ENCODE data around the gene MYO3B. TPM values are rescaled to one million over a fixed set of nuclear protein-coding genes. Genes with fewer than 3 reads are reported as not detected.

Gene MYO3B
- total and polyA plus RNA-seq, 2 donors (not counting 3 experiments of a cell fraction or from before 2014, with no cell fraction given) = 0.03 TPM; not detected in 1

DNA sequence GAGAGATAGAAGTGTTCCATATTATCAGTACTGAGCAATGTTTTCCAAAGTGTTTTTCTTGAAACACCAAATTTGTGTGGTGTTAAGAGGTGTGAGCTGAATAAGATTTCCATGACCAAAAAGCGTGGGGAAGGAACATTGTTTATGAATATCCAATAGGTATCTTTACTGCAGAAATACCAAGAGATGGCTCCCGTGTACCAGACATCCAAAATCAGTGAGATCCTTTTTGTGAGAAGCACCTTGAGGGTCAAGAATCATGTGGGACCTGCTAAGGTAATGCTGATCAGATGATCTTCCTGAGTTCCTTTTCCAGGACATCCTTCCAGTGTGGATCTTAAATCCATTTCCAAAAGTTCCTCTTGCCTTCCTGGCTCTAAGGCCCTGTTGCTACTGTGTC is 246.0 kb downstream of the MYO3B start:
- H2AFZ ChIP-seq (ENCODE audit: low read depth, low read length) = no peak overlapping the region
- no peak overlapping the region for H3K27ac ChIP-seq (ENCODE audit: insufficient read depth, low read depth, low read length)
- no peaks in the 10 kb centered on the region for H3K4me1 ChIP-seq (ENCODE audit: control insufficient read depth, extremely low read depth, insufficient read depth, low read length)
- H3K9me3 ChIP-seq (replicated peaks; ENCODE audit: control insufficient read depth, insufficient read depth, low read length) = no peaks in the 10 kb centered on the region
- H3K9ac ChIP-seq (replicated peaks; ENCODE audit: extremely low read depth, insufficient read depth, low read length) = no peak overlapping the region
- no peak overlapping the region for H3K4me2 ChIP-seq (ENCODE audit: insufficient read depth, low read length)
- intact Hi-C loops (cut with micrococcal nuclease) = no loop called here
- BruUV-seq (replicated peaks) = no TSS peak
- no peaks in the 10 kb centered on the region for H4K20me1 ChIP-seq (replicated peaks; ENCODE audit: control insufficient read depth, extremely low read depth, insufficient read depth, low read length)
- H3K27me3 ChIP-seq (ENCODE audit: control insufficient read depth in 2 of 2, insufficient read depth in 2 of 2, low read length in 2 of 2) = peaks cover 3 to 4% of the 10 kb centered on the region in 2 experiments
- dilution Hi-C loops (cut with MboI; ENCODE audit: extremely low pct_ligation_motif_present, low sequenced_read_pairs) = no loop called here
- H3K4me3 ChIP-seq (replicated peaks in 1 of 3; ENCODE audit: insufficient read depth in 1 of 3, low read depth in 1 of 3, low read length in 3 of 3) = no peak overlapping the region
- no peak for FAIRE-seq
- CTCF ChIA-PET = interaction anchor here (1.1 kb wide), 1 partner anchor 15 kb away, joined by 3 read pairs; no protein-coding TSS in a partner anchor
- H3K79me2 ChIP-seq (ENCODE audit: control insufficient read depth, insufficient read depth, low read length) = no peaks in the 10 kb centered on the region
- DNase-seq (ENCODE audit: low read depth, low spot score) = no peak
- H3K36me3 ChIP-seq (ENCODE audit: control insufficient read depth in 2 of 2, extremely low read depth in 1 of 2, insufficient read depth in 2 of 2, low read length in 2 of 2) = no peaks in the 10 kb centered on the region
- TF ChIP-seq MYC (IDR thresholded peaks at IDR 0.05; ENCODE audit: low read depth, low read length) = no peak
- no peaks in the 10 kb centered on the region for H3K9me1 ChIP-seq (replicated peaks; ENCODE audit: control insufficient read depth, extremely low read depth, insufficient read depth, low read length)
- POLR2A ChIA-PET = interaction anchor here (0.7 kb wide), 1 partner anchor 1541 kb away, joined by 3 read pairs; no protein-coding TSS in a partner anchor

DNA sequence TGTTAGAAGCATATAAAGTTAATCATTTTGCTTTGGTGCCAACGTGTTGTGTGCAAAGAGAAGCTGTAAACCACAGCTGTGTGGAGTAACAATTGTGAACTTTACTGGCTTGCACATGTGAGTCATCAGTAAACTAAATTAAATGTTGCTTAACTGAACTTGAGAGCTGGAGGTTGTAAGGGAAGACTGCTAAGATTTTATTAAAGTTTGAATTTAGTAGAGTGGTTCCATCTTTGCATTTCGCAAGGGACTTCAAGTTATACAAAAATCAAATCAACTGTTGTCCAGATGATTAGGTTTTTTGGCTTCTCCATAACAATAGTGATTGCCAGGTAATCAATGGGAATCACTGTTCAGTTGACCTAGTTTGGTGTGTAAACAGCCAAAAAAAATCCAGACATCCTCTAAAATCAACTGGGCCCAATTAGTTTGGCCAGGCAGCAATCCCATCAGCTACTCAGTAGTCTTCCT is 247.4 kb downstream of the MYO3B start:
- Histone ChIP-seq H3K27ac (ENCODE audit: insufficient read depth, low read depth, low read length) (no peak overlapping the region), H3K4me2 (ENCODE audit: insufficient read depth, low read length) (no peak overlapping the region), H3K9me1 (replicated peaks; ENCODE audit: control insufficient read depth, extremely low read depth, insufficient read depth, low read length) (no peaks in the 10 kb centered on the region), H3K36me3 (ENCODE audit: control insufficient read depth in 2 of 2, extremely low read depth in 1 of 2, insufficient read depth in 2 of 2, low read length in 2 of 2) (no peaks in the 10 kb centered on the region), H3K9me3 (replicated peaks; ENCODE audit: control insufficient read depth, insufficient read depth, low read length) (no peaks in the 10 kb centered on the region), H3K4me3 (replicated peaks in 1 of 3; ENCODE audit: insufficient read depth in 1 of 3, low read depth in 1 of 3, low read length in 3 of 3) (no peak overlapping the region), H3K79me2 (ENCODE audit: control insufficient read depth, insufficient read depth, low read length) (no peaks in the 10 kb centered on the region), H3K9ac (replicated peaks; ENCODE audit: extremely low read depth, insufficient read depth, low read length) (no peak overlapping the region), H3K27me3 (ENCODE audit: control insufficient read depth in 2 of 2, insufficient read depth in 2 of 2, low read length in 2 of 2) (peaks cover 1 to 4% of the 10 kb centered on the region in 2 experiments), H4K20me1 (replicated peaks; ENCODE audit: control insufficient read depth, extremely low read depth, insufficient read depth, low read length) (no peaks in the 10 kb centered on the region), H3K4me1 (ENCODE audit: control insufficient read depth, extremely low read depth, insufficient read depth, low read length) (no peaks in the 10 kb centered on the region), H2AFZ (ENCODE audit: low read depth, low read length) (no peak overlapping the region)
- TF ChIP-seq MYC (IDR thresholded peaks at IDR 0.05; ENCODE audit: low read depth, low read length) (no peak), JUN (IDR thresholded peaks at IDR 0.05; ENCODE audit: borderline replicate concordance, insufficient read depth, insufficient read length, low read depth) (no peak), POLR2A (IDR thresholded peaks at IDR 0.05; ENCODE audit: low read depth, low read length) (no peak), FOS (IDR thresholded peaks at IDR 0.05; ENCODE audit: borderline replicate concordance, insufficient read depth, low read length) (no peak), GATA2 (IDR thresholded peaks at IDR 0.05; ENCODE audit: insufficient read depth, insufficient read length, low read depth, low read length) (no peak), POLR2AphosphoS5 (IDR thresholded peaks at IDR 0.05; ENCODE audit: insufficient read depth, low read depth, low read length) (no peak), EZH2 (IDR thresholded peaks at IDR 0.05; ENCODE audit: borderline replicate concordance, low read depth, low read length, severe bottlenecking) (no peak)
- TF ChIP-seq, protein P1, sequence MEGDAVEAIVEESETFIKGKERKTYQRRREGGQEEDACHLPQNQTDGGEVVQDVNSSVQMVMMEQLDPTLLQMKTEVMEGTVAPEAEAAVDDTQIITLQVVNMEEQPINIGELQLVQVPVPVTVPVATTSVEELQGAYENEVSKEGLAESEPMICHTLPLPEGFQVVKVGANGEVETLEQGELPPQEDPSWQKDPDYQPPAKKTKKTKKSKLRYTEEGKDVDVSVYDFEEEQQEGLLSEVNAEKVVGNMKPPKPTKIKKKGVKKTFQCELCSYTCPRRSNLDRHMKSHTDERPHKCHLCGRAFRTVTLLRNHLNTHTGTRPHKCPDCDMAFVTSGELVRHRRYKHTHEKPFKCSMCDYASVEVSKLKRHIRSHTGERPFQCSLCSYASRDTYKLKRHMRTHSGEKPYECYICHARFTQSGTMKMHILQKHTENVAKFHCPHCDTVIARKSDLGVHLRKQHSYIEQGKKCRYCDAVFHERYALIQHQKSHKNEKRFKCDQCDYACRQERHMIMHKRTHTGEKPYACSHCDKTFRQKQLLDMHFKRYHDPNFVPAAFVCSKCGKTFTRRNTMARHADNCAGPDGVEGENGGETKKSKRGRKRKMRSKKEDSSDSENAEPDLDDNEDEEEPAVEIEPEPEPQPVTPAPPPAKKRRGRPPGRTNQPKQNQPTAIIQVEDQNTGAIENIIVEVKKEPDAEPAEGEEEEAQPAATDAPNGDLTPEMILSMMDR (IDR thresholded peaks at IDR 0.05; ENCODE audit: extremely low read depth in 1 of 2, insufficient read depth in 1 of 2, low read depth in 1 of 2, low read length in 2 of 2) = no peak
- TF ChIP-seq, protein P2, sequence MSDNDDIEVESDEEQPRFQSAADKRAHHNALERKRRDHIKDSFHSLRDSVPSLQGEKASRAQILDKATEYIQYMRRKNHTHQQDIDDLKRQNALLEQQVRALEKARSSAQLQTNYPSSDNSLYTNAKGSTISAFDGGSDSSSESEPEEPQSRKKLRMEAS (IDR thresholded peaks at IDR 0.05; ENCODE audit: insufficient read depth, insufficient read length) = no peak
- no TSS peak for BruUV-seq (replicated peaks)
- intact Hi-C loops (cut with micrococcal nuclease) (no loop called here), dilution Hi-C loops (cut with MboI; ENCODE audit: extremely low pct_ligation_motif_present, low sequenced_read_pairs) (no loop called here)
- FAIRE-seq (no peak), DNase-seq (ENCODE audit: low read depth, low spot score) (no peak)
- CTCF ChIA-PET = interaction anchor here (0.6 kb wide), 1 partner anchor 14 kb away, joined by 3 read pairs; no protein-coding TSS in a partner anchor
- POLR2A ChIA-PET = no interaction called here
